GM12892 (cell line): ENCODE measurements around the gene ZFR2.

Experiments used
- POLR2A ChIP-seq: IDR thresholded peaks from 2 replicates; pipeline ENCODE4 v1.6.1; 2011; ENCODE audit warnings: low read depth, low read length, control low read depth
- POLR2AphosphoS5 ChIP-seq: IDR thresholded peaks from 2 replicates; pipeline ENCODE4 v1.6.1; 2011; ENCODE audit warnings: low read depth, low read length, control low read depth
- TAF1 ChIP-seq: IDR thresholded peaks from 2 replicates; pipeline ENCODE4 v1.6.1; 2011; ENCODE audit warnings: low read depth, mild to moderate bottlenecking, control low read depth, low read length, borderline replicate concordance

- no peak for TF ChIP-seq POLR2A
- TF ChIP-seq POLR2AphosphoS5, result peak; percentile 68; the same call in 1 of the 2 replicates
- TF ChIP-seq TAF1, result no peak
Observed at GRCh38 chr19:3830621-3831589, 37.9 kb downstream of the ZFR2 start.
